Measurements from ENCODE around the gene KCNMB2.
"Not testable (repeated sequence)": the region's sequence is repeated elsewhere in the genome, so short reads cannot be mapped to it uniquely, and the experiment has no call there.

KCNMB2 gene

DNA sequence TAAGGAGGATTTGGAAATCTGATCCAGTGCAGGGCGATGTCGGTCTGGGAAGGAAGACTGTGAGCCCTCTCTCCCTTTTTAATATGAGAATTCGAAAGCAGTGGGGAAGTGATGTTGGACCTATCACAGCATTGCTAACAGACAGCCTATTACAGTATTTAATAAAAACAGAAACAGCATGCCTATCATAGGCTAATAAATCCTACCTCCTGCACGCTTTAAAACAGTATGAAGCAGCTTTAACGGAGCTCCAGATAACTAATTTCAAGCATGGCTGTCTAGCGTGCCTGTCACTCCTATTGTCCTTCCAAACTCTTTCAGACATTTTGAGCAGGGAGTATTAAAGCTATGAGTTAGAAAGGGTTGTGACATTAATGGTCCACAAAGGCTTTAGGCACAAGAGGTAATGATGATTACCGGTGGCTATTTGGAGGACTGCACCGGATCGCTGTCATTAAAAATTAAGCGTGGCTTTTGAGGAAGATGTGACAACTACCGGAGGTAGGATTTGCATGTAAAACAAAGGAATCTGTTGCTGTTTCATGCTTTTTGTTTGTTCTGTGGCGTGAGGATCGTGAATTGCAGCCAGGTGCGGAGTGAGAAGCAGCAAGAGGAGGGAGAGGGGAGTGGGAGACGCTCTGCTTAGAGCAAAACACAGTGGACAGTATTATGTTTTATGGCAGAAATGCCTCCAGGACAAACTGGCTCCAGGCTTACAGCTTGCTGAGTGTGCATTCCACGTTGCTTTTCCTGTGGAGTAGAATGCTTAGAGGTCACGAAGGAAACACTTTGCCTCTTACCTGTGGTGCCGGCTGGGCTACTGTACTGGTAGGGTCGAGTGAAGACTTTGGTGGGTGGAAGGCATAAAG is at the start of gene KCNMB2:
Gene KCNMB2, plus strand, starts transcription at position 226 of the 869 bp plus-strand sequence.
- DNase-seq, result no peak

GRCh38 chr3:178486903-178487302 is 49.3 kb upstream of the KCNMB2 start:
- DNase-seq, result no peak

- DNase-seq, result no peak
Measured at GRCh38 chr3:178487752-178488151, 48.5 kb upstream of the KCNMB2 start.

DNA sequence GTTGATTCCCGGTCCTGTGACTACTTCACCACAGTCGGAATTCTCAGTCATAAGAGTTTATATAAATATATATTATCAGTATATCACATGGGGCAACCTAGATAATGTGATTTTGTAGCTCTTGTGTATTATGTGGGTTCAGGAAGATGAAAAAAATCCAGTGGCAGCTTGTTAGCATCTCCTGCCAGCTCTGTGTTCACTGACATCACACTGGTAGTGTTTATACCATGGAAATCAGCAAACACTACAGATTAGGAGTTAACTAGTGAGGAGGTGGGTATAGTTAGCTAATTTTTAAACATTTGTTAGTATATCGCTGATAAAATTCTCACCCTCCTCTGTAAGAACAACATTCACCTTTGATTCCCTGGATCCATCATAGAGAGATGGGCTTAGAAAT is 44.5 kb upstream of the KCNMB2 start:
- no peak for DNase-seq

DNA sequence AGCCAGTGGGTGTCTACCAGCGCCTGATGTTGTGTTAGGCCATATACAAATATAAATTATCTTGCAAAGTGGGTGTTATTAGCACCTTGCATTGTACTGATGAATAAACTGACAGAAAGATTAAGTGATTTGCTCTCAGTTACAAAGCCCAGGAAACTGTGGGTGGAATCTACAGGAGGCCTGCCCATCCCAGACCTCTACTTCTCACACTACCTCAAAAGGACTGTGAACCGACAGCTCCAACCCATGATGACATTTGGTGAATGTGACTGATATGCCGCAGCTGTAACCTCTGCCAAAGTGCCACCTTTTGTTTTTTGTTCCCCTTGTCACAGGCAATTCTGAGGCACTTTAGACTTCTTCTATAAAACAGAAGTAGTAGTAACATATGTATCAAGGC is 43.7 kb upstream of the KCNMB2 start:
- no peak for DNase-seq

- DNase-seq, result no peak
Measured at GRCh38 chr3:178494386-178494785, 41.9 kb upstream of the KCNMB2 start.

- no peak for DNase-seq
Measured at GRCh38 chr3:178496911-178497310, 39.3 kb upstream of the KCNMB2 start.

GRCh38 chr3:178498871-178499270 is 37.4 kb upstream of the KCNMB2 start:
- DNase-seq, result no peak

DNA sequence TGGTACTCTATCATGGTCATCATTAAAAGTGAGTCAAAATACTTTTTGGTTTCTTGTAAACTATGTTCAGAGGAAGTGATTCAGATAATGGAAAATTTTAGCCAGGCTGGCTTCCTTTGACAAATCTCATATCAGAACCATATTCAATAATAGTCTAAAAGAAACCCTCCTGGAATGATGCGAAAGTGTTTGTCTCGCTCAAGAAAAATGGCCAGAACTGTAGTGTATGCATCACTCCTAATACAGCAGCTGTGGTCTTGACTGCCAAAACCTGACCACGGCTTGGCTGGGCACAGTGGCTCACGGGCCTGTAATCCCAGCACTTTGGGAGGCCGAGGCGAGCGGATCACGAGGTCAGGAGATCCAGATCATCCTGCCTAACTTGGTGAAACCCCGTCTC is 35.6 kb upstream of the KCNMB2 start:
- DNase-seq, result no peak

DNA sequence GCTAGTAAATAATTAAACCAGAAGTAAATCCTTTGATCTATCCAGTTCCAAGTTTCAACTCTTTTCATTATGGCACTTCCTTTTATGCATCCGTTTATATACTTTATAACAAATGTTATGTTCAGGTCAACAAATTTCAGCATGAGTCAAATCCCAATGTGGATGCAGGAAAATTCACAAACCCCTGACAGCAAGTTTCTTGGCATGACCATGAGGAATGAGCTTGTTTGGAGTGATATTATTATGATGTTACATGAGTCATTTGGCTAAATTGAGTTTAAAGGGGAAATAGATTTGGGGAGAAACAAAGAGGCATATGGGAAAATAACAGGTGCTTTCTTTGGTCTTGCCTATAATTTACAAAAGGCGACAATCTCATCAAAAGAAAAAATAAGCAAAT is 32.1 kb upstream of the KCNMB2 start:
- no peak for DNase-seq

DNA sequence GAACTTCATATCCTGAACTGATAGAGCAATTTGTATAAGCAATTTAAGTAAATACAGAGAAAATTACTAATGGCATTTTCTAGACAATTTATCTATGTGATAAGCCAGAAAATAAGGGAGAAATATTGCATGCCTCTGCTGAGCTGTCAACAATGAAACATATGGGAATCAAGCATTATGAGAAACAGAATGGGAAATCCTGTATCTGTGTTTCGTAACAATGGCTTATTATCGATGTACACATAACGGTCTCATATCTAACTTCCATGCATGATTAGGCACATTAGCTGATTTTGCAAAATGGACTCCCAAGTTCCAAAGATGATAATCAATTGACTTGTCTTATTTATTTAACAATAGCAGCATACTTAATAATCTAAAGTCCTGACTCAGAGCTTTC is 30.4 kb upstream of the KCNMB2 start:
- DNase-seq, result no peak

GRCh38 chr3:178507507-178508442 is 28.5 kb upstream of the KCNMB2 start:
- no peak for DNase-seq

DNA sequence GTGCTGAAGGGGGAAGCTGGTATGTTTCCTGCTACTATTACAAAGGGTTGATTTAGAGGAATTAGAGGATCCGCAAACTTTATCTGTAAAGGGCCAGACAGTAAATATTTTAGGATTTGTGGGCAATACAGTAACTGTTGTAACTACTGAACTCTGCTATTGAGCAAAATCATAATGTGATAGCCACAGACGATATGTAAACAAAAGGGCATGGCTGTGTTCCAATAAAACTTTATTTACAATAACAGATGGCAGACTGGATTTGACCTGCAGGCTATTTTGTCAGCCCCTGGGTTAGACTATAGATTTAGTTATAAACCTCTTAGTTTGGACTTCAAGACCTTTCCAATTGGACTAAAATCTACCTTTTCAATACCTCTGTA is 27.8 kb upstream of the KCNMB2 start:
- no peak for DNase-seq

DNA sequence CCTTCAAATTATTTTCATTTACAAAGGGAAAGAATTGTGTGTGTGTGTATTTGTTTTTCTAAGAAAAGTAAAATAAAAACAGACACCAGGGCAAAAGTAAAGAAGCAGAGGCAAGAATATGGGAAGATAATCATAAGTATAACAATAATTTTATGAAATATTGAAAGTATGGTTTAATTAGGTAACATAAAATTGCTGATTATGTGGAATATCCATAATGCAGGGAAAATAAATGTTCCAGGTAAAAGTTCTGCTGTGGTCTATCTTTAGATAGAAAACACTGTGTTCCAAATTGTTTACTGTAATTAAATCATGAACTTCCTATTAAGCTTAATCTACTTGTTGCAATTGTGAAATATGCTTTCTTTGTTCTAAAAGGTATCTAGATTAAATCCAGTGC is 25.7 kb upstream of the KCNMB2 start:
- no peak for DNase-seq

DNA sequence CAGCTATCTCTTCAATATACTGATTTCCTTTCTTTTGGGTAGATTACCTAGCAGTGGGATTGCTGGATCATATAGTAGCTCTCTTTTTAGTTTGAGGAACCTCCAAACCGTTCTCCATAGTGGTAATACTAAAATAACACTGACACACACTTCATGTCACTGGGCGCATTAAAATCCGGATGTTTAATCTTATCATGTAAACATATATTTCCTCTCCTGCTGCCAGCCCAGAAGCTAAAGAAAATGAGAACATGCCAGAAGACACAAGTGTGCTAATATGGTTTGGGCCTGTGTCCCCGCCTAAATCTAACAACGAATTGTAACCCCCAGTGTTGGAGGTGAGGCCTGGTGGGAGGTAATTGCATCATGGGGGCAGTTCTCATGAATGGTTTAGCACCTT is 23.6 kb upstream of the KCNMB2 start:
- DNase-seq, result no peak

DNA sequence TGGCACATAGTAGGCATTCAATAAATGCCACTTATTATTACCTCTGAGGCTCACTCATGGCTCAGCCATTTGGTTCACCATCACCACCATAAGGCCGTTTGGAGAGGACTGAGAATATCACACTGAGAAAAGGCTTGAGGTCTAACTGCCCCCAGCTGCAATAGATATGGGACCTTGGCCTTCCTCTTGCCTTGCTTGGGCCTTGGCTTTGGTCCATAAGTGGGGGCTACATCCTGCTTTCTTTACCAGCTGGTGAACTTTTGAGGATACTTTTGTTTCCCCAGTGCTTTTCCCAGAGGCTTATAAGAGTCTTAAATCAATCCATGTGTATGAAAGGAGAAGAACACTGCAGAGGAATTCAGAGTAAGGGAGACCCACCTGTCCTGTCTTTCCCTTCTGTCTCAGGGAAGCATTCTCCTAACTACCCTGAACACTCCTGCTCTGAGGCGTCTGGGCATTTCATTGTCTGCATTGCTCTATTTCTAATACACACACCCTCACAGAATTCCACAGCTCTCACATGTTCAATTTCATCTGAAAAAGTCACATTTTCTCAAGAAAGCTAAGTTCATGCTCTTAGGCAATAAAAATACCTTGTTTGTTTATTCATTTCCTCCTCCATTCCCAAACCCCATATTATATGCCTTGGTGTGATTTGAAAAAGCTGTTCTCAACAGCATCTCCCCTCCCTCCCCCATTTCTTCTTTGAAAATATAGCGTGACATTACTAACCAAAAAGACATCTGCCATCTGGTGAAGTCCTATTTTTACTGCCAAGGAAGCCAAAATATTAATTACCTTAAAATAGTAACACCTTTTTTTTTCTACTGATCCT is 22.5 kb upstream of the KCNMB2 start:
- no peak for DNase-seq

- no peak for DNase-seq
Measured at GRCh38 chr3:178514401-178514800, 21.8 kb upstream of the KCNMB2 start.

DNA sequence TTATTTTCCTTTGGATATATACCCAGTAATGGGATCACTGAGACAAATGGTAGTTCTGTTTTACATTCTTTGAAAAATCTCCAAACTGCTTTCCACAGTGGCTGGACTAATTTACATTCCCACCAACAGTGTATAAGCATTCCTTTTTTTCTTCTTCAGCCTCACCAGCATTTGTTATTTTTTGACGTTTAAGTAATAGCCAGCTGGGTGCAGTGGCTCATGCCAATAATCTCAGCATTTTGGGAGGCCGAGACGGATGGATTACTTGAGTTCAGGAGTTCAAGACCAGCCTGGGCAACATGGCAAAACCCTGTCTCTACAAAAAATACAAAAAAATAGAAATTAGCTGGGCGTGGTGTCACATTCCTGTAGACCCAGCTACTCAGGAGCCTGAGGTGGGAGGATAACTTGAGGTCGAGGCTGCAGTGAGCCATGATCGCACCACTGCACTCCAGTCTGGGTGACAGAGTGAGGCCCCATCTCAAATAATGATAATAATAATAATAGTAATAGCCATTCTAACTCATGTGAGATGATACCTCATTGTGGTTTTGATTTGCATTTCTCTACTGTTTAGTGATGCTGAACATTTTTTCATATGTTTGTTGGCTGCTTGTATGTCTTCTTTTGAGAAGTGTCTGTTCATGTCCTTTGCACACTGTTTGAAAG is 21.0 kb upstream of the KCNMB2 start:
- not testable (repeated sequence) for DNase-seq

- DNase-seq, result no peak
Measured at GRCh38 chr3:178517665-178518334, 18.4 kb upstream of the KCNMB2 start.

DNA sequence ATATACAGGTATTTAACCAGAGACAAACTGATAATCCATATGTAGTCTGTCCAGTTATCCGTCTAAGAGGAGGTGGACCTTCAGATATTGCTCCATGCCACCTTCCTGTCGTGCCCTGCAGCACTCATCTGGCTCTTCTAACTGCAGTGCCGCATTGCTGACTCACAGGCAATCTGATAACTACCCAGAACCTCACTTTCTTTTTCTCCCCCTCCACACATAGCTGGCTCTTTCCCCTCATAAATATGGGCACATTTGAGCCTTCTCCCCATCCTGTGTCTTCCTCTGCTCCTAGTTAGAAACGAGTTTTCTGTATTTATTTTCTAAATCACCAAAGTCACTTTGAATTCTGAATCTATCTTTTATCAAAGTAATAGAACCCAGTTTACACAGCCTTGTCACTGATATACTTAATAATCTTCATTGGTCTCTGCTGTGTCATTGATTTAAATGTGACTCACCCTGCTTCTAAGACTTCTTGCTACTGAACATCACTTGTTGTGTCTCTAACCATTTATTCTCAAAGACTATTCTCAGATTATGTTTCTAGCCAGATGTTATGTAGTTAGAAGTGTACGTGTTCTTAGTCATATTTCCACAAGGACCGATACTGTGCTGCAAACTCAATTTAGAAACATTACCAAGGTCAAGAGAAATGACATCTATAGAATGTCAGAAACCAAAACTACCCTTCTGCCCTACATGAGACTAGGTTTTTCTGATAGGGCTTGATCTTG is 17.4 kb upstream of the KCNMB2 start:
- no peak for DNase-seq

- DNase-seq, result no peak
Measured at GRCh38 chr3:178519701-178520100, 16.5 kb upstream of the KCNMB2 start.

All from SIG-M5 (cell line).